CD4-positive, alpha-beta T cell (primary cell): Measurements from ENCODE around the gene LRIT2. TPM values are rescaled to one million over a fixed set of nuclear protein-coding genes. Genes with fewer than 3 reads are reported as not detected.

Experiments used
- ATAC-seq: fragments of 200-7000 bp; cut with Tn5 transposase; one replicate; pipeline ENCODE4 v1.10.0; 2022; ENCODE audit warnings: mild to moderate bottlenecking; ENCODE audit not compliant: poor library complexity
- CTCF ChIA-PET: fragments of 350-600 bp; sonication (Branson Sonifier 250); formaldehyde crosslinking; loops from one replicate; lab custom pipeline; 2021; ENCODE audit warnings: antibody characterized with exemption, inconsistent platforms; lab: Charles Lee
- POLR2A ChIA-PET: fragments of 350-600 bp; sonication (Branson Sonifier 250); formaldehyde crosslinking; loops from one replicate; lab custom pipeline; 2021; ENCODE audit warnings: antibody characterized with exemption, inconsistent platforms; lab: Charles Lee
- DNase-seq, 14 experiments: peaks; one replicate each; pipeline ENCODE4 v3.0.0-alpha.2; 2013 to 2020; ENCODE audit warnings: mixed read lengths in 2 of 14
- H3K27ac ChIP-seq, 2 donors: one replicate each; pipeline versions ENCODE4 v1.5.1 to v1.7.0; 2013; ENCODE audit warnings: low read length in 2 of 2, low read depth in 1 of 2, mild to moderate bottlenecking in 1 of 2
- H3K27me3 ChIP-seq, 2 experiments: 1 replicate in 1 of 2; 2 replicates in 1 of 2; pipeline versions ENCODE4 v1.6.1 to v1.7.0; 2013; ENCODE audit warnings: low read length in 2 of 2, control low read depth in 1 of 2, mild to moderate bottlenecking in 1 of 2, moderate library complexity in 1 of 2; ENCODE audit not compliant: insufficient read depth in 2 of 2, control insufficient read depth in 1 of 2
- H3K36me3 ChIP-seq: one replicate; pipeline ENCODE4 v1.6.1; 2013; ENCODE audit warnings: low read length, control low read depth; ENCODE audit not compliant: insufficient read depth
- H3K4me1 ChIP-seq: one replicate; pipeline ENCODE4 v1.6.1; 2013; ENCODE audit warnings: low read length, control low read depth; ENCODE audit not compliant: insufficient read depth
- H3K4me3 ChIP-seq: one replicate; pipeline ENCODE4 v1.5.1; 2013; ENCODE audit warnings: mild to moderate bottlenecking, low read length, moderate library complexity
- H3K9me3 ChIP-seq, 2 experiments: 1 replicate in 1 of 2; 2 replicates in 1 of 2; pipeline versions ENCODE4 v1.6.1 to v1.7.0; 2013; ENCODE audit warnings: low read length in 2 of 2, mild to moderate bottlenecking in 2 of 2, control low read depth in 1 of 2, moderate library complexity in 1 of 2; ENCODE audit not compliant: control insufficient read depth in 1 of 2, insufficient read depth in 1 of 2
- H3K27ac Mint-ChIP-seq: one replicate; pipeline ENCODE4 v1.8.0; 2020; ENCODE audit warnings: mixed read lengths
- H3K27me3 Mint-ChIP-seq: one replicate; pipeline ENCODE4 v1.8.0; 2021; ENCODE audit warnings: mixed read lengths
- H3K36me3 Mint-ChIP-seq: one replicate; pipeline ENCODE4 v1.8.0; 2021; ENCODE audit warnings: low read depth, mixed read lengths
- H3K4me1 Mint-ChIP-seq: one replicate; pipeline ENCODE4 v1.8.0; 2021; ENCODE audit warnings: low read depth, mixed read lengths
- H3K4me3 Mint-ChIP-seq: one replicate; pipeline ENCODE4 v1.8.0; 2020; ENCODE audit warnings: mild to moderate bottlenecking, mixed read lengths
- H3K9me3 Mint-ChIP-seq: one replicate; pipeline ENCODE4 v1.8.0; 2020; ENCODE audit warnings: mixed read lengths
- CTCF ChIP-seq: fragments of 200-600 bp; IDR thresholded peaks from one replicate; pipeline ENCODE4 v1.8.0; 2022; ENCODE audit warnings: antibody characterized with exemption, mild to moderate bottlenecking
- intact Hi-C, 2 experiments: fragments of 100-400 bp; cut with DNase I in 1 of 2; cut with micrococcal nuclease in 1 of 2; formaldehyde crosslinking; loops; one replicate each; pipeline versions ENCODE4 v1.15.1 to v1.9.0; 2023 to 2025; cut with DNase I, micrococcal nuclease
- total RNA-seq, 174 experiments: library from RNA in 2 of 174; stranded (reverse) in 2 of 174; gene quantifications; one replicate each; pipeline ENCODE4 v1.2.3 and lab custom pipeline; 2021 to 2026

LRIT2 gene
- total RNA-seq, 2 experiments from 2014 or later: not detected

- ChIA-PET CTCF (no interaction called here), POLR2A (no interaction called here)
- H3K27me3 Mint-ChIP-seq: peaks cover 8% of the 10 kb centered on the region
- no peak for DNase-seq
- no peaks in the 10 kb centered on the region for H3K36me3 Mint-ChIP-seq
- TF ChIP-seq CTCF: no peak
- H3K4me1 Mint-ChIP-seq: no peaks in the 10 kb centered on the region
- no peaks in the 10 kb centered on the region for H3K27me3 ChIP-seq
- intact Hi-C loops: no loop called here
- H3K4me3 ChIP-seq: no peak within 1 kb of the TSS
- peaks cover 0 to 3% of the 10 kb centered on the region in 2 experiments for H3K9me3 ChIP-seq
- H3K27ac Mint-ChIP-seq: no peak within 1 kb of the TSS
- no peak within 1 kb of the TSS for H3K4me3 Mint-ChIP-seq
- no peaks in the 10 kb centered on the region for H3K9me3 Mint-ChIP-seq
- no peaks in the 10 kb centered on the region for H3K4me1 ChIP-seq
- no peaks in the 10 kb centered on the region for H3K36me3 ChIP-seq
- no peak within 1 kb of the TSS for H3K27ac ChIP-seq
- no peak for ATAC-seq
These were observed 15.9 kb upstream of the LRIT2 start, which contains the start of gene LRIT1 for GRCh38 chr10:84241185-84241790. Gene LRIT1 (minus strand): TSS chr10:84241546. CDS start chr10:84241439, 107 bp downstream.

GRCh38 chr10:84238909-84239308, 13.6 kb upstream of the LRIT2 start:
- H3K4me3 ChIP-seq: no peak overlapping the region
- ChIA-PET POLR2A (no interaction called here), CTCF (no interaction called here)
- Mint-ChIP-seq H3K27ac (no peak overlapping the region), H3K4me1 (no peaks in the 10 kb centered on the region), H3K4me3 (no peak overlapping the region), H3K9me3 (no peaks in the 10 kb centered on the region), H3K36me3 (no peaks in the 10 kb centered on the region), H3K27me3 (peaks cover 15% of the 10 kb centered on the region)
- no peak overlapping the region for H3K27ac ChIP-seq
- no peak for ATAC-seq
- H3K9me3 ChIP-seq: peaks cover 0 to 3% of the 10 kb centered on the region in 2 experiments
- DNase-seq: no peak
- no peak for TF ChIP-seq CTCF
- intact Hi-C loops: no loop called here
- H3K27me3 ChIP-seq: peaks cover 0 to 4% of the 10 kb centered on the region in 2 experiments
- H3K36me3 ChIP-seq: no peaks in the 10 kb centered on the region
- H3K4me1 ChIP-seq: no peaks in the 10 kb centered on the region

- Histone ChIP-seq H3K9me3 (peaks cover 0 to 7% of the 10 kb centered on the region in 2 experiments), H3K27me3 (peaks cover 0 to 4% of the 10 kb centered on the region in 2 experiments), H3K4me3 (no peak overlapping the region), H3K27ac (no peak overlapping the region), H3K4me1 (no peaks in the 10 kb centered on the region), H3K36me3 (no peaks in the 10 kb centered on the region)
- POLR2A ChIA-PET: no interaction called here
- no peaks in the 10 kb centered on the region for H3K36me3 Mint-ChIP-seq
- DNase-seq (no peak), ATAC-seq (no peak)
- CTCF ChIA-PET: no interaction called here
- H3K27ac Mint-ChIP-seq: no peak overlapping the region
- TF ChIP-seq CTCF: no peak
- H3K27me3 Mint-ChIP-seq: peaks cover 15% of the 10 kb centered on the region
- H3K4me3 Mint-ChIP-seq: no peak overlapping the region
- H3K4me1 Mint-ChIP-seq: no peaks in the 10 kb centered on the region
- intact Hi-C loops: no loop called here
- H3K9me3 Mint-ChIP-seq: no peaks in the 10 kb centered on the region
These were observed 12.1 kb upstream of the LRIT2 start for GRCh38 chr10:84237199-84238051.
